GM21447 (cell line): ENCODE results near the gene POLN.
"Not testable (repeated sequence)": the region's sequence is repeated elsewhere in the genome, so short reads cannot be mapped to it uniquely, and the experiment has no call there.

Experiments
- ATAC-seq: cut with Tn5 transposase; IDR thresholded peaks from one replicate; pipeline ENCODE4 v1.9.1; 2021; ENCODE audit not compliant: unreplicated experiment

Gene POLN

GRCh38 chr4:2172161-2172560 is 69.8 kb downstream of the POLN start:
- ATAC-seq, result no peak

- no peak for ATAC-seq
Observed at GRCh38 chr4:2168469-2169319, 73.2 kb downstream of the POLN start.

GRCh38 chr4:2166253-2166652 is 75.7 kb downstream of the POLN start:
- ATAC-seq, result no peak

GRCh38 chr4:2165391-2165790 is 76.5 kb downstream of the POLN start:
- ATAC-seq, result no peak

GRCh38 chr4:2163311-2163821 is 78.6 kb downstream of the POLN start:
- ATAC-seq, result no peak

GRCh38 chr4:2161092-2161703 is 80.7 kb downstream of the POLN start:
- not testable (repeated sequence) for ATAC-seq

- no peak for ATAC-seq
Observed at GRCh38 chr4:2159931-2160330, 82.0 kb downstream of the POLN start.

- ATAC-seq, result no peak
Observed at GRCh38 chr4:2155246-2155645, 86.7 kb downstream of the POLN start.

GRCh38 chr4:2154215-2154740 is 87.6 kb downstream of the POLN start:
- no peak for ATAC-seq

- ATAC-seq, result no peak
Observed at GRCh38 chr4:2151544-2151943, 90.4 kb downstream of the POLN start.

- no peak for ATAC-seq
Observed at GRCh38 chr4:2150076-2150475, 91.8 kb downstream of the POLN start.

GRCh38 chr4:2142630-2143427 is 99.1 kb downstream of the POLN start:
- no peak for ATAC-seq

- ATAC-seq, result no peak
Observed at GRCh38 chr4:2141762-2142451, 100.0 kb downstream of the POLN start.

- no peak for ATAC-seq
Observed at GRCh38 chr4:2141022-2141761, 100.7 kb downstream of the POLN start.

GRCh38 chr4:2138846-2139500 is 102.9 kb downstream of the POLN start:
- ATAC-seq, result no peak

- ATAC-seq, result no peak
Observed at GRCh38 chr4:2136726-2137125, 105.2 kb downstream of the POLN start.

GRCh38 chr4:2135083-2135482 is 106.8 kb downstream of the POLN start:
- no peak for ATAC-seq

GRCh38 chr4:2132438-2132837 is 109.5 kb downstream of the POLN start:
- no peak for ATAC-seq

- ATAC-seq, result no peak
Observed at GRCh38 chr4:2127609-2128332, 114.2 kb downstream of the POLN start.
